SK-N-SH (cell line): ENCODE results near the gene CMTM8.

Source experiments
- FOXJ3 ChIP-seq: sonication (generic); formaldehyde crosslinking; IDR thresholded peaks from 2 replicates; pipeline ENCODE4 v1.5.1; 2020; ENCODE audit warnings: mild to moderate bottlenecking, missing genetic modification reagents
- GABPA ChIP-seq: IDR thresholded peaks from 2 replicates; pipeline ENCODE4 v1.4.0; 2012; ENCODE audit warnings: low read depth, mild to moderate bottlenecking
- TF ChIP-seq, protein P1 (sequence below): fragments of 200-600 bp; sonication (generic); IDR thresholded peaks from 2 replicates; pipeline ENCODE4 v1.6.1; 2017; ENCODE audit warnings: antibody characterized with exemption, mild to moderate bottlenecking, moderate library complexity

GRCh38 chr3:32261545-32261944, 23.1 kb downstream of the CMTM8 start:
- TF ChIP-seq GABPA: no peak
- TF ChIP-seq, protein P1, sequence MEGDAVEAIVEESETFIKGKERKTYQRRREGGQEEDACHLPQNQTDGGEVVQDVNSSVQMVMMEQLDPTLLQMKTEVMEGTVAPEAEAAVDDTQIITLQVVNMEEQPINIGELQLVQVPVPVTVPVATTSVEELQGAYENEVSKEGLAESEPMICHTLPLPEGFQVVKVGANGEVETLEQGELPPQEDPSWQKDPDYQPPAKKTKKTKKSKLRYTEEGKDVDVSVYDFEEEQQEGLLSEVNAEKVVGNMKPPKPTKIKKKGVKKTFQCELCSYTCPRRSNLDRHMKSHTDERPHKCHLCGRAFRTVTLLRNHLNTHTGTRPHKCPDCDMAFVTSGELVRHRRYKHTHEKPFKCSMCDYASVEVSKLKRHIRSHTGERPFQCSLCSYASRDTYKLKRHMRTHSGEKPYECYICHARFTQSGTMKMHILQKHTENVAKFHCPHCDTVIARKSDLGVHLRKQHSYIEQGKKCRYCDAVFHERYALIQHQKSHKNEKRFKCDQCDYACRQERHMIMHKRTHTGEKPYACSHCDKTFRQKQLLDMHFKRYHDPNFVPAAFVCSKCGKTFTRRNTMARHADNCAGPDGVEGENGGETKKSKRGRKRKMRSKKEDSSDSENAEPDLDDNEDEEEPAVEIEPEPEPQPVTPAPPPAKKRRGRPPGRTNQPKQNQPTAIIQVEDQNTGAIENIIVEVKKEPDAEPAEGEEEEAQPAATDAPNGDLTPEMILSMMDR: no peak
- no peak for TF ChIP-seq FOXJ3
